Measurements from ENCODE around the gene VWA5B1.

VWA5B1 gene

GRCh38 chr1:20342294-20343148, 51.8 kb downstream of the VWA5B1 start:
- TF ChIP-seq POU2F2 (IDR thresholded peaks at IDR 0.05; ENCODE audit: low read depth, low read length), result no peak
- TF ChIP-seq TAF1 (IDR thresholded peaks at IDR 0.05; ENCODE audit: low read depth, low read length), result no peak
- TF ChIP-seq POLR2A (IDR thresholded peaks at IDR 0.05; ENCODE audit: low read depth, low read length), result no peak
- no peak for TF ChIP-seq PAX5 (IDR thresholded peaks at IDR 0.05; ENCODE audit: insufficient read depth, low read length, severe bottlenecking)
- TF ChIP-seq SPI1 (IDR thresholded peaks at IDR 0.05; ENCODE audit: low read depth, low read length), result no peak
- TF ChIP-seq POLR2AphosphoS5 (IDR thresholded peaks at IDR 0.05; ENCODE audit: low read depth, low read length), result no peak
- DNase-seq (ENCODE audit: insufficient read length, low spot score) (no peak), FAIRE-seq (no peak)

- no peak for TF ChIP-seq POU2F2 (IDR thresholded peaks at IDR 0.05; ENCODE audit: low read depth, low read length)
- no peak for TF ChIP-seq TAF1 (IDR thresholded peaks at IDR 0.05; ENCODE audit: low read depth, low read length)
- TF ChIP-seq POLR2AphosphoS5 (IDR thresholded peaks at IDR 0.05; ENCODE audit: low read depth, low read length), result no peak
- TF ChIP-seq POLR2A (IDR thresholded peaks at IDR 0.05; ENCODE audit: low read depth, low read length), result no peak
- TF ChIP-seq PAX5 (IDR thresholded peaks at IDR 0.05; ENCODE audit: insufficient read depth, low read length, severe bottlenecking), result no peak
- no peak for TF ChIP-seq SPI1 (IDR thresholded peaks at IDR 0.05; ENCODE audit: low read depth, low read length)
- FAIRE-seq (peak; percentile 56), DNase-seq (ENCODE audit: insufficient read length, low spot score) (peak; percentile 58)
Measured at GRCh38 chr1:20343149-20343937, 52.7 kb downstream of the VWA5B1 start.

GRCh38 chr1:20343938-20344302, 53.2 kb downstream of the VWA5B1 start:
- FAIRE-seq, result no peak
- no peak for TF ChIP-seq SPI1 (IDR thresholded peaks at IDR 0.05; ENCODE audit: low read depth, low read length)
- TF ChIP-seq POLR2A (IDR thresholded peaks at IDR 0.05; ENCODE audit: low read depth, low read length), result no peak
- TF ChIP-seq TAF1 (IDR thresholded peaks at IDR 0.05; ENCODE audit: low read depth, low read length), result no peak
- no peak for TF ChIP-seq POU2F2 (IDR thresholded peaks at IDR 0.05; ENCODE audit: low read depth, low read length)
- TF ChIP-seq POLR2AphosphoS5 (IDR thresholded peaks at IDR 0.05; ENCODE audit: low read depth, low read length), result no peak
- TF ChIP-seq PAX5 (IDR thresholded peaks at IDR 0.05; ENCODE audit: insufficient read depth, low read length, severe bottlenecking), result no peak
- DNase-seq (ENCODE audit: insufficient read length, low spot score), result no peak

- FAIRE-seq, result no peak
- DNase-seq (ENCODE audit: insufficient read length, low spot score), result no peak
- TF ChIP-seq PAX5 (IDR thresholded peaks at IDR 0.05; ENCODE audit: insufficient read depth, low read length, severe bottlenecking) (no peak), TAF1 (IDR thresholded peaks at IDR 0.05; ENCODE audit: low read depth, low read length) (no peak), SPI1 (IDR thresholded peaks at IDR 0.05; ENCODE audit: low read depth, low read length) (no peak), POU2F2 (IDR thresholded peaks at IDR 0.05; ENCODE audit: low read depth, low read length) (no peak), POLR2A (IDR thresholded peaks at IDR 0.05; ENCODE audit: low read depth, low read length) (no peak), POLR2AphosphoS5 (IDR thresholded peaks at IDR 0.05; ENCODE audit: low read depth, low read length) (no peak)
Measured at GRCh38 chr1:20344738-20345137, 54.1 kb downstream of the VWA5B1 start.

GRCh38 chr1:20345419-20345818, 54.7 kb downstream of the VWA5B1 start:
- TF ChIP-seq TAF1 (IDR thresholded peaks at IDR 0.05; ENCODE audit: low read depth, low read length) (no peak), PAX5 (IDR thresholded peaks at IDR 0.05; ENCODE audit: insufficient read depth, low read length, severe bottlenecking) (no peak), POLR2AphosphoS5 (IDR thresholded peaks at IDR 0.05; ENCODE audit: low read depth, low read length) (no peak), SPI1 (IDR thresholded peaks at IDR 0.05; ENCODE audit: low read depth, low read length) (no peak), POLR2A (IDR thresholded peaks at IDR 0.05; ENCODE audit: low read depth, low read length) (no peak)
- no peak for FAIRE-seq
- no peak for DNase-seq (ENCODE audit: insufficient read length, low spot score)

GRCh38 chr1:20346433-20346832, 55.8 kb downstream of the VWA5B1 start:
- FAIRE-seq, result no peak
- no peak for TF ChIP-seq POLR2AphosphoS5 (IDR thresholded peaks at IDR 0.05; ENCODE audit: low read depth, low read length)
- TF ChIP-seq SPI1 (IDR thresholded peaks at IDR 0.05; ENCODE audit: low read depth, low read length), result no peak
- no peak for TF ChIP-seq POU2F2 (IDR thresholded peaks at IDR 0.05; ENCODE audit: low read depth, low read length)
- TF ChIP-seq POLR2A (IDR thresholded peaks at IDR 0.05; ENCODE audit: low read depth, low read length), result no peak
- TF ChIP-seq PAX5 (IDR thresholded peaks at IDR 0.05; ENCODE audit: insufficient read depth, low read length, severe bottlenecking), result no peak
- TF ChIP-seq TAF1 (IDR thresholded peaks at IDR 0.05; ENCODE audit: low read depth, low read length), result no peak
- no peak for DNase-seq (ENCODE audit: insufficient read length, low spot score)

GRCh38 chr1:20347699-20348098, 57.0 kb downstream of the VWA5B1 start:
- no peak for FAIRE-seq
- TF ChIP-seq POU2F2 (IDR thresholded peaks at IDR 0.05; ENCODE audit: low read depth, low read length) (no peak), PAX5 (IDR thresholded peaks at IDR 0.05; ENCODE audit: insufficient read depth, low read length, severe bottlenecking) (no peak), TAF1 (IDR thresholded peaks at IDR 0.05; ENCODE audit: low read depth, low read length) (no peak), SPI1 (IDR thresholded peaks at IDR 0.05; ENCODE audit: low read depth, low read length) (no peak), POLR2AphosphoS5 (IDR thresholded peaks at IDR 0.05; ENCODE audit: low read depth, low read length) (no peak), POLR2A (IDR thresholded peaks at IDR 0.05; ENCODE audit: low read depth, low read length) (no peak)
- no peak for DNase-seq (ENCODE audit: insufficient read length, low spot score)

GRCh38 chr1:20348326-20348915, 57.7 kb downstream of the VWA5B1 start:
- FAIRE-seq, result no peak
- no peak for DNase-seq (ENCODE audit: insufficient read length, low spot score)
- TF ChIP-seq POLR2A (IDR thresholded peaks at IDR 0.05; ENCODE audit: low read depth, low read length) (no peak), POLR2AphosphoS5 (IDR thresholded peaks at IDR 0.05; ENCODE audit: low read depth, low read length) (no peak), SPI1 (IDR thresholded peaks at IDR 0.05; ENCODE audit: low read depth, low read length) (no peak), POU2F2 (IDR thresholded peaks at IDR 0.05; ENCODE audit: low read depth, low read length) (no peak), TAF1 (IDR thresholded peaks at IDR 0.05; ENCODE audit: low read depth, low read length) (no peak), PAX5 (IDR thresholded peaks at IDR 0.05; ENCODE audit: insufficient read depth, low read length, severe bottlenecking) (no peak)

- no peak for DNase-seq (ENCODE audit: insufficient read length, low spot score)
Measured at GRCh38 chr1:20349561-20349960, 58.9 kb downstream of the VWA5B1 start.

More at GRCh38 chr1:20349561-20349960, 58.9 kb downstream of the VWA5B1 start:
- TF ChIP-seq POLR2AphosphoS5 (IDR thresholded peaks at IDR 0.05; ENCODE audit: low read depth, low read length) (no peak), POLR2A (IDR thresholded peaks at IDR 0.05; ENCODE audit: low read depth, low read length) (no peak), SPI1 (IDR thresholded peaks at IDR 0.05; ENCODE audit: low read depth, low read length) (no peak), TAF1 (IDR thresholded peaks at IDR 0.05; ENCODE audit: low read depth, low read length) (no peak), PAX5 (IDR thresholded peaks at IDR 0.05; ENCODE audit: insufficient read depth, low read length, severe bottlenecking) (no peak), POU2F2 (IDR thresholded peaks at IDR 0.05; ENCODE audit: low read depth, low read length) (no peak)
- no peak for FAIRE-seq
